Measurements from ENCODE around the gene GNGT1.
A peak's percentile ranks its signal among the peaks of the same experiment; 100 is the strongest.
"Not testable (repeated sequence)": the region's sequence is repeated elsewhere in the genome, so short reads cannot be mapped to it uniquely, and the experiment has no call there.

GNGT1 gene

GRCh38 chr7:93916315-93916714 is 9.9 kb downstream of the GNGT1 start:
- not testable (repeated sequence) for H3K4me3 Mint-ChIP-seq; H3K9me3 Mint-ChIP-seq; H3K36me3 Mint-ChIP-seq (ENCODE audit: low read depth); H3K27ac Mint-ChIP-seq; H3K4me1 Mint-ChIP-seq (ENCODE audit: low read depth)
- peaks cover 20% of the 10 kb centered on the region for H3K27me3 Mint-ChIP-seq (ENCODE audit: low read depth)

DNA sequence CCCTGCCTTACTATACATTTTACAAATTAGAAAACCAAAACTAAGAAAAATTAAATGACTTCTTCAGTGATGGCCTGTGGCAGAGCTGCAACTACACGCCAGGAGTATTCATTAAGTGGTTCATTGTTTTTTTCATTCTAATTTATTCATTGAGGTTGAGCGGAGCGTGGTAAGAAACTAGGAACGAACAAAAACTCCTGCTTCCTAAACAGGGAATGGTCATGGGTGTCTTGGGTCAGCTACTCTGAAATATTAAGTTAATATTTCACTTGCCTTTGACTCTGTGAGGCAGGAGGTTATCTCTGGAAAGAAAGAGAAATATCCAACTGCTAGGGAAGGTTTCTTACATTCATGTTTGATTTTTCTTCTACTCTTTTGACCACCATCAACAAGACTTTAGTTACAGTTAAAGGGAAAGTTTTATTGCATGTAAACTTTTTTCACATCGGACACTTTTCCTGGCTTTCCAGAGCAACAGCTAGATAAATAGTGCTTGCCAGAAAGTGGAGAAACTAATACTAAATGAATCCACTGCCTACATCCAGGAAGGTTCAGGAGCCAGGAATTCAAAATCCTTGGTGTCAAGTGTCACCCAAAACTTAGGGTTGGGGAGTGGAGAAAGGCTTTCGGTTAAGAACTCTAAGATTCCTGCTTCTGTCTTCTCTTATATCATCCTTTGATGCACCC is 14.3 kb downstream of the GNGT1 start:
- no peaks in the 10 kb centered on the region for H3K36me3 Mint-ChIP-seq (ENCODE audit: low read depth)
- no peaks in the 10 kb centered on the region for H3K9me3 Mint-ChIP-seq
- H3K27me3 Mint-ChIP-seq (ENCODE audit: low read depth), result peaks cover 28% of the 10 kb centered on the region
- H3K4me1 Mint-ChIP-seq (ENCODE audit: low read depth), result no peaks in the 10 kb centered on the region
- no peak overlapping the region for H3K4me3 Mint-ChIP-seq
- H3K27ac Mint-ChIP-seq, result no peak overlapping the region

GRCh38 chr7:93921186-93921585 is 14.8 kb downstream of the GNGT1 start:
- peaks cover 28% of the 10 kb centered on the region for H3K27me3 Mint-ChIP-seq (ENCODE audit: low read depth)
- H3K9me3 Mint-ChIP-seq, result no peaks in the 10 kb centered on the region
- H3K4me3 Mint-ChIP-seq, result peak overlapping the region; percentile 67
- H3K27ac Mint-ChIP-seq, result no peak overlapping the region
- no peaks in the 10 kb centered on the region for H3K4me1 Mint-ChIP-seq (ENCODE audit: low read depth)
- no peaks in the 10 kb centered on the region for H3K36me3 Mint-ChIP-seq (ENCODE audit: low read depth)

DNA sequence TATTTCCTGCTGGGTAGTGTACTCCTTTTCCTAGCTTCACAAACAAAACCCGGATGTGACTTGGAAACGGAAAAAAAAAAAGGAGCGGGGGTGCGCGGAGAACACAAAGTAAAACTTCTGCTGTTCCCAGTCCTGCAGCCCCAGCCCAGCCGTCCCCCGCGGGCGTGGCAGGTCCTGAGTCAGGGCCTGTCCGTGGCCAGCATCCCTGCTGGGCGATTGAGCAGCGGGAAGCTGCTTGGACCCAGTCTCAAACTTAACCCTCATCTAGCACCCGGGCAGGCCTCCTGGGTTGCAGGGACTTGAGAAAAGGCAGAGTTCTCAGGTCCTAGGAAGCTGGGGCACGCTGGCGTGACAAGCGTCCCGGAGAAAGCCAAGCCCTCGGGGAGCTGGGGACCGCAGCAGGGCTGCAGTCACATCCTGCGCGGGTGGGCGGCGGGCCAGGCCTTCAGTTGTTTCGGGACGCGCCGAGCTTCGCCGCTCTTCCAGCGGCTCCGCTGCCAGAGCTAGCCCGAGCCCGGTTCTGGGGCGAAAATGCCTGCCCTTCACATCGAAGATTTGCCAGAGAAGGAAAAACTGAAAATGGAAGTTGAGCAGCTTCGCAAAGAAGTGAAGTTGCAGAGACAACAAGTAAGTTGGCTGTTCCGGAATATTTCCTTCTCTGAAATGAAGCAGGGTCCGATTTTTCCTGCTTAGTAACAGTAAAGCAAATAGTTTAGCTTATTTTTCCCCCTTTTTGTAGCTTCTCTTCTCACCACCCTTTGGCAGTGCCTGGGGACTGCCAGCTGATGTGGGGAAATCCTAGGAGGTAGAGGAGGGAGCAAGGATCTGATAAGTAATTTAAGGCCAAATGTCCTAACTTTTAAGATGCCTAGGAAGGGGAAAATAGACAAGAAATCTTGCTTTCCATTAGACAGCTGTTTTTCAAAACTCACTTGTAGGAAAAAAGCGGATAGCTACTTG is 15.5 kb downstream of the GNGT1 start, which contains the start of gene GNG11:
GNG11 (plus strand) TSS at position 129 of the 960 bp plus-strand sequence; CDS start at position 532, 403 bp downstream.
- Mint-ChIP-seq H3K27me3 (ENCODE audit: low read depth) (peaks cover 24% of the 10 kb centered on the region), H3K36me3 (ENCODE audit: low read depth) (no peaks in the 10 kb centered on the region), H3K27ac (no peak within 1 kb of the TSS), H3K4me3 (peak within 1 kb of the TSS; percentile 67), H3K9me3 (no peaks in the 10 kb centered on the region), H3K4me1 (ENCODE audit: low read depth) (no peaks in the 10 kb centered on the region)

- Mint-ChIP-seq H3K27me3 (ENCODE audit: low read depth) (peaks cover 24% of the 10 kb centered on the region), H3K36me3 (ENCODE audit: low read depth) (no peaks in the 10 kb centered on the region), H3K4me3 (no peak overlapping the region), H3K4me1 (ENCODE audit: low read depth) (no peaks in the 10 kb centered on the region), H3K9me3 (no peaks in the 10 kb centered on the region), H3K27ac (no peak overlapping the region)
These were observed 16.9 kb downstream of the GNGT1 start for GRCh38 chr7:93923296-93923695.

GRCh38 chr7:93923942-93924341 is 17.6 kb downstream of the GNGT1 start:
- Mint-ChIP-seq H3K27ac (no peak overlapping the region), H3K36me3 (ENCODE audit: low read depth) (no peaks in the 10 kb centered on the region), H3K27me3 (ENCODE audit: low read depth) (peaks cover 24% of the 10 kb centered on the region), H3K9me3 (no peaks in the 10 kb centered on the region), H3K4me3 (no peak overlapping the region), H3K4me1 (ENCODE audit: low read depth) (no peaks in the 10 kb centered on the region)

DNA sequence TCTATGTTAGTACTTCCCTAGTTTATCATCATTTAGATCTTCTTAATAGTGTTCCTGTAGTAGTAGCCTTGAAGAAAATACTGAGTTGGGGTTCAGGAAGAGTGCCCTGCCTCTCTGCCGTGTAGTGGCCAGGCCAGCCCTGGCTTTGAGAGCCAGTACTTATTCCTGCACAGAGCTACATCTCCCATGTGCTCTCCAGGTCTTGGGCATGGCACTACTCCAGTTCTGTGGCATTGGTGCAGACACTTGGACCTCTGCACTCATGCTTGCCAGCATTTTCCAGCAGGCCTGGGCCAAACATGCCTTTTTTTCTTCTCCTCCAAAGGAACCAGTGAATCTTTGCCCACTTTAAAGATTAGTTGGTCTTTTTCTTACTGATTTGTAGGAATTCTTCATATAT is 20.4 kb downstream of the GNGT1 start:
- no peaks in the 10 kb centered on the region for H3K9me3 Mint-ChIP-seq
- H3K36me3 Mint-ChIP-seq (ENCODE audit: low read depth), result no peaks in the 10 kb centered on the region
- H3K27me3 Mint-ChIP-seq (ENCODE audit: low read depth), result peaks cover 22% of the 10 kb centered on the region
- no peaks in the 10 kb centered on the region for H3K4me1 Mint-ChIP-seq (ENCODE audit: low read depth)
- H3K4me3 Mint-ChIP-seq, result no peak overlapping the region
- no peak overlapping the region for H3K27ac Mint-ChIP-seq

- Mint-ChIP-seq H3K4me1 (ENCODE audit: low read depth) (no peaks in the 10 kb centered on the region), H3K27me3 (ENCODE audit: low read depth) (peaks cover 17% of the 10 kb centered on the region), H3K9me3 (no peaks in the 10 kb centered on the region), H3K4me3 (no peak overlapping the region), H3K27ac (no peak overlapping the region), H3K36me3 (ENCODE audit: low read depth) (no peaks in the 10 kb centered on the region)
These were observed 21.2 kb downstream of the GNGT1 start for GRCh38 chr7:93927585-93927984.

DNA sequence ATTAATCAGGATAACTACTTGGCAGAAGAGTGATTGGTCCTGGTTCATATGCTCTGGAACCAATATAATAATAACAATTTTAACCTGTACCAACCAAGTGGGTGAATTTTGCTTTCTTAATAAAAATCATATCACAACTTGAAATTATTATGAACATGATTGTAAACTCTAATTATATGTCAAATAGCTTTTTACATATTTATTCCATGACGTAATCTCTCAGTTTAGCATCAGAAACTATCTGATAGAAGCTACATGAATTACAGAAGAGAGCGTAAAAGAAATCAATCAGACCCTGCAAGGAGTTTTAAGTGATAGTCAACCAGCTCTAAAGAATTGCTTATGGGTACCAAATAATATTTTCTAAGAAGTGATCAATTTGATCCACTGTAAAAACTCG is 25.3 kb downstream of the GNGT1 start:
- Mint-ChIP-seq H3K36me3 (ENCODE audit: low read depth) (no peaks in the 10 kb centered on the region), H3K9me3 (no peaks in the 10 kb centered on the region), H3K27ac (no peak overlapping the region), H3K4me1 (ENCODE audit: low read depth) (no peaks in the 10 kb centered on the region), H3K4me3 (no peak overlapping the region), H3K27me3 (ENCODE audit: low read depth) (peaks cover 8% of the 10 kb centered on the region)

- H3K27ac Mint-ChIP-seq, result no peak overlapping the region
- H3K27me3 Mint-ChIP-seq (ENCODE audit: low read depth), result peaks cover 12% of the 10 kb centered on the region
- H3K4me1 Mint-ChIP-seq (ENCODE audit: low read depth), result no peaks in the 10 kb centered on the region
- no peak overlapping the region for H3K4me3 Mint-ChIP-seq
- H3K36me3 Mint-ChIP-seq (ENCODE audit: low read depth), result no peaks in the 10 kb centered on the region
- H3K9me3 Mint-ChIP-seq, result no peaks in the 10 kb centered on the region
These were observed 26.8 kb downstream of the GNGT1 start for GRCh38 chr7:93933156-93933555.

- Mint-ChIP-seq H3K9me3 (no peaks in the 10 kb centered on the region), H3K4me1 (ENCODE audit: low read depth) (no peaks in the 10 kb centered on the region), H3K4me3 (no peak overlapping the region), H3K36me3 (ENCODE audit: low read depth) (no peaks in the 10 kb centered on the region), H3K27ac (no peak overlapping the region), H3K27me3 (ENCODE audit: low read depth) (peaks cover 11% of the 10 kb centered on the region)
These were observed 28.7 kb downstream of the GNGT1 start for GRCh38 chr7:93935102-93935501.

GRCh38 chr7:93937818-93938217 is 31.5 kb downstream of the GNGT1 start:
- H3K27me3 Mint-ChIP-seq (ENCODE audit: low read depth), result peaks cover 4% of the 10 kb centered on the region
- no peaks in the 10 kb centered on the region for H3K9me3 Mint-ChIP-seq
- no peaks in the 10 kb centered on the region for H3K36me3 Mint-ChIP-seq (ENCODE audit: low read depth)
- no peaks in the 10 kb centered on the region for H3K4me1 Mint-ChIP-seq (ENCODE audit: low read depth)
- H3K4me3 Mint-ChIP-seq, result no peak overlapping the region
- no peak overlapping the region for H3K27ac Mint-ChIP-seq

GRCh38 chr7:93938293-93938692 is 31.9 kb downstream of the GNGT1 start:
- Mint-ChIP-seq H3K4me1 (ENCODE audit: low read depth) (no peaks in the 10 kb centered on the region), H3K36me3 (ENCODE audit: low read depth) (no peaks in the 10 kb centered on the region), H3K27me3 (ENCODE audit: low read depth) (peaks cover 4% of the 10 kb centered on the region), H3K27ac (no peak overlapping the region), H3K4me3 (no peak overlapping the region), H3K9me3 (no peaks in the 10 kb centered on the region)

- H3K36me3 Mint-ChIP-seq (ENCODE audit: low read depth), result no peaks in the 10 kb centered on the region
- H3K4me1 Mint-ChIP-seq (ENCODE audit: low read depth), result no peaks in the 10 kb centered on the region
- H3K4me3 Mint-ChIP-seq, result no peak overlapping the region
- no peaks in the 10 kb centered on the region for H3K9me3 Mint-ChIP-seq
- H3K27me3 Mint-ChIP-seq (ENCODE audit: low read depth), result peaks cover 8% of the 10 kb centered on the region
- no peak overlapping the region for H3K27ac Mint-ChIP-seq
These were observed 35.6 kb downstream of the GNGT1 start for GRCh38 chr7:93941945-93942344.

All from T-helper 1 cell treated with Interleukin-12 subunit alpha and Interleukin-12 subunit beta and Interleukin-4 antibody, amounts not matched to agents 30 μg/mL and 1 μg/mL, for 36 hours (primary cell).